ENCODE results near the gene CDKN3.
"Not testable (repeated sequence)": the region's sequence is repeated elsewhere in the genome, so short reads cannot be mapped to it uniquely, and the experiment has no call there.

Gene CDKN3

DNA sequence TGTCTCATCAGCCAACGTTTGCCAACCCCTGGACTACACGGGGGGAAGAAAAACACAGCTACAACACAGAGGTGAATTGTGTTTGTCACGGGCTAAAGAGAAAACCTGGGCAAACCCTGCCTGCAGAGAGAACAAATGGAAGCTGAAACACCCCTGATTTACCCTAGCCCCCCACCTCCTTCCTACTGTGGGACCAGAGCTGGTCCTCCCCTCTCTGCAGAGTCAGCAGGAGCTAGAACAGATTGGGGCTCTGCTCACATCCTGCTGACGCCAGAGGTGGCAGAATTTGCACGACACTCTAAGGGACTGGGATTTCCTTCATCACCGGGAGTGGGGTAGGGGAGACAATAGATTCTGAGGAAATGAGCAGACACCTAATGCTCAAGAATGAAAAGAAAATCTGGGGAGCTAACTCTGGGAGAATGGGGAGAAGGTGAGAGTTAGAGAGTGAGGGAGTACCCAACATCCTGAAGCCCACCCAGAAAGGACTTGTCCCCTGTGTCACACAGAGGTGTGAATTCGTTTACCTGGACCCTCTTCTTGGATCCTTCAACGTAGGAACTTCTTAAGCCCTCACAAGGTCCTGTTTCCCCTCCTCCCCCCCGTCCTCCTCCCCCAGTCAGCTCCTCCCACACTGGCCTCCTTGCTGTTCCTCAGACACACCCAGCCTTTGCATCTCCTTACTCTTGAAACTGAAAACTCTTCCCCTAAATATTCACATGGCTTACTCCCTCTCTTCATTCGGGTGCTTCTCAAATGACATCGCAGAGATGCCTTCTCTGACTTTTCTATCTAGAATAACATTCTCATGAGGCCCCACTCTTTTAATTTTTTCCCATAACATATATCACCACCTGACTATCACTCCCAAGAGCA, 26.2 kb upstream of the CDKN3 start:
- DNase-seq (ENCODE audit: low read depth): no peak

DNA sequence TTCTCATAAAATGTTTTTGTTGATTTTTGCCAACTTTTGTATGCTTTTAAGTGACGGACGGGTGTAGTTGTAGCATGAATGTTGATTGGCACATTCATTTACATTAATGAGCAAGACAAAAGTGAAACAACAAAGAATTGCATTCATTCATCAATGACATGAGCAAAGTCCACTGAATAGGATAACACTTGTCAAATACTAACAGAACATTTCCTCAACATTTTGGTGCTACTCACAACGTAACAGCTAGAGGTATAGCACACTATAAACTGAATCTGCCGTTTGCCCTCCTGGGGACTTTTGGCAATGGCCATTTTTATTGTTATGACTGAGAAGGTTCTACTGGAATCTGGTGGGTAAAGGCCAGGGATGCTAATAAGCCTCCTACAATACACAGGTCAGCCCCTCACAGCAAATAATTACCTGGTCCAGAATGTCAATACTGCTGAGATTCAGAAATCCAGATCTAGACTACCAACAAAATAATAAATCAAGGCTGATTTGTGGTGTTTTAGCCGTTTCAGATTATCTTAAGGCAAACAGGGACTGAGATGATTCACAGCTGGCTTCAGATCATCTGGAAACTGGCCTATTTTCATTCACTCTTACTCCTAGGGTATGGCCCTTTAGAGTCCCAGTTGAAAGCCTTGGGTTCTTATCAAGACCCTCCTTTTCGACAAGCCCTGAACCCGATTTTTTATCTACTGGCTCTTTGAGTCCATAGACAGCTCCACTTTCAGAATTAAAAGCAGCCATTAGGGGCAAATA, 22.5 kb upstream of the CDKN3 start:
- no peak for DNase-seq (ENCODE audit: low read depth)

GRCh38 chr14:54377501-54377900, 19.3 kb upstream of the CDKN3 start:
- no peak for DNase-seq (ENCODE audit: low read depth)

DNA sequence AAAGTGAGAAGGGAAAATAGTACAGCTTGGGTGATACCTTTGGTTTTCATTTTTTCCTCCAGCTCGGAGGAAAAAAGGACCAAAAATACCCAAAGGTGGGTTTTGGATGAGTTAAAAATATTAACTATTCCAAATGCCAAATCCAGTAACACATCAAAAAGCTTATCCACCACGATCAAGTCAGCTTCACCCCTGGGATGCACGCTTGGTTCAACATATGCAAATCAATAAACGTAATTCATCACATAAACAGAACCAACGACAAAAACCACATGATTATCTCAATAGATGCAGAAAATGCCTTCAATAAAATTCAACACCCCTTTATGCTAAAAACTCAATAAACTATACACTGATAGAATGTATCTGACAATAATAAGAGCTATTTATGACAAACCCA, 17.9 kb upstream of the CDKN3 start:
- not testable (repeated sequence) for DNase-seq (ENCODE audit: low read depth)

DNA sequence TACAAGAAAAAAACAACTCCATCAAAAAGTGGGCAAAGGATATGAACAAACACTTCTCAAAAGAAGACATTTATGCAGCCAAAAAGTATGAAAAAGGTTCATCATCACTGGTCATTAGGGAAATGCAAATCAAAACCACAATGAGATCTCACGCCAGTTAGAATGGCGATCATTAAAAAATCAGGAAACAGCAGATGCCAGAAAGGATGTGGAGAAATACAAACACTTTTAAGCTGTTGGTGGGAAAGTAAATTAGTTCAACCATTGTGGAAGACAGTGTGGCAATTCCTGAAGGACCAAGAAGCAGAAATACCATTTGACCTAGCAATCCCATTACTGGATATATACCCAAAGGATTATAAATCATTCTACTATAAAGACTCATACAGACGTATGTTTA, 16.2 kb upstream of the CDKN3 start:
- not testable (repeated sequence) for DNase-seq (ENCODE audit: low read depth)

- no peak for DNase-seq (ENCODE audit: low read depth)
Measured at GRCh38 chr14:54381821-54382220, 15.0 kb upstream of the CDKN3 start.

DNA sequence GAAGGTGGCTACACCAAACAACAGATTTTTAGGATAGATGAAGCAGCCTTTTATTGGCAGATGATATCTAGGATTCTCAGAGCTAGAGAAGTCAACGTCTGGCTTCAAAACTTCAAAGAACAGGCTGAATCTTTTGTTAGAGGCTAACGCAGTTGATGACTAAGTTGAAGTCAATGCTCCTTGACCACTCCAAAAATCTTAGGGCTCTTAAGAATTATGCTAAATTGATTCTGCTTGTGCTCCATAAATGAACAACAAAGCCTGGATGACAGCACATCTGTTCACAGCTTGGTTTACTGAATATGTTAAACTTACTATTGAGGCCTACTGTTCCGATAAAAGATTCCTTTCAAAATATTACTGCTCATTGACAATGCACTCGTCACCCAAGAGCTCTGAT, 13.0 kb upstream of the CDKN3 start:
- no peak for DNase-seq (ENCODE audit: low read depth)

DNA sequence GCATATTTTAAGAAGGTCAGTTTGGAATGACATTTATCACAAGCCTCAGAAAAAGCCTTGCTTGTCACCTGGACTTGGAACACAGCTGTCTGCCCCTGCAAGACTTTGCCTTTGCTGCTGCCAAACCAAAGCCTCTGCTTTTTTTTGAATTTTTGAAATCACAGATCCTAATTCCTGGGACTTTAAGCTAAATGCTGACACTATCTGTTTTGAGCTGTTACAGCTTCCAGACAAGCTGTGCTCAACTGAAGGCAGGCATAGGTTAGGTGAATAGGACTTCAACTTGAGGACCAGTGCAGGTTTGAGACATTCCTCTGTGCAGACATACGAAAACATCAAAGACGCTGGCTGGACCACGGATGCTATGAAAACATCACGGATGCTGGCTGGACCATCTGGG, 11.3 kb upstream of the CDKN3 start:
- DNase-seq (ENCODE audit: low read depth): no peak

DNA sequence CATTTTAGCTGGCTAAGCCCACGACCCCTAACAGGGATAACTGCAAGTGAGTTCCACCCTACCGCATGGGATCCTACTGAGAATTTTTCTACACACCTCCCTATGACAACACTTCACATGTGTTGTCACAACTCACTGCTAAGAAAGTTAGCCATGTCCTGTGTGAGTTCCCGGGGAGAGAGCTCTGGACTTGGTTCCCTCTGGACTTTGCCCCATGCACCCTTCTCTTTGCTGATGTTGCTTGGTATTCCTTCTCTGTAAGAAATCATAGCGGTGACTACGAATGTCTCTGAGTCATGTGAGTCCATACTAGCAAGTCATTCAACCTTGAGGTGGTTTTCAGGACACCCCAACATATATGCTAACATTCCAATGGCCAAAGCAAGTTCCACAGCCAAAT, 9.5 kb upstream of the CDKN3 start:
- DNase-seq (ENCODE audit: low read depth): no peak

- no peak for DNase-seq (ENCODE audit: low read depth)
Measured at GRCh38 chr14:54392131-54392859, 4.5 kb upstream of the CDKN3 start.

DNA sequence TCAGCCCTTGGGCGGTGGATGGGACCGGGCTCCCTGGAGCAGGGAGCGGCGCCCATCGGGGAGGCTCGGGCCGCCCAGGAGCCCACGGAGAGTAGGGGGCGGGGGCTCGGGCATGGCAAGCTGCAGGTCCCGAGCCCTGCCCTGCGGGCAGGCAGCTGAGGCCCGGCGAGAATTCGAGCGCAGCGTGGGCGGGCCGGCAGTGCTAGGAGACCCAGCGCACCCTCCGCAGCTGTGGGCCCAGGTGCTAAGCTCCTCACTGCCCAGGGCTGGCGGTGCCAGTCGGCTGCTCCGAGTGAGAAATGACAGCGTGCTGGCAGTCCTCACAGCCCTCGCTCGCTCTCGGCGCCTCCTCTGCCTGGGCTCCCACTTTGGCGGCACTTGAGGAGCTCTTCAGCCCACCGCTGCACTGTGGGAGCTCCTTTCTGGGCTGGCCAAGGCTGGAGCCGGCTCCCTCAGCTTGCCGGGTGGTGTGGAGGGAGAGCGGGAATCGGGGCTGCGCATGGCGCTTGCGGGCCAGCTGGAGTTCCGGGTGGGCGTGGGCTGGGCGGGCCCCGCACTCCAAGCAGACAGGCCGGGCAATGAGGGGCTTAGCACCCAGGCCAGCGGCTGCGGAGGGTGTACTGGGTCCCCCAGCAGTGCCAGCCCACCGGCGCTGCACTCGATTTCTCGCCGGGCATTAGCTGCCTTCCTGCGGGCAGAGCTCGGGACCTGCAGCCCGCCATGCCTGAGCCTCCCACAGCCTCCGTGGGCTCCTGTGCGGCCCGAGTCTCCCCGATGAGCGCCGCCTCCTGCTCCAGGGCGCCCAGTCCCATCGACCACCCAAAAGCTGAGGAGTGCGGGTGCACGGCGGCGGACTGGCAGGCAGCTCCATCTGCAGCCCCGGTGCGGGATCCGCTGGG, 3.6 kb upstream of the CDKN3 start:
- not testable (repeated sequence) for DNase-seq (ENCODE audit: low read depth)

- DNase-seq (ENCODE audit: low read depth): no peak
Measured at GRCh38 chr14:54394596-54394995, 2.2 kb upstream of the CDKN3 start.

GRCh38 chr14:54395284-54395683, 1.5 kb upstream of the CDKN3 start:
- DNase-seq (ENCODE audit: low read depth): no peak

GRCh38 chr14:54395716-54396115, 1.1 kb upstream of the CDKN3 start:
- no peak for DNase-seq (ENCODE audit: low read depth)

DNA sequence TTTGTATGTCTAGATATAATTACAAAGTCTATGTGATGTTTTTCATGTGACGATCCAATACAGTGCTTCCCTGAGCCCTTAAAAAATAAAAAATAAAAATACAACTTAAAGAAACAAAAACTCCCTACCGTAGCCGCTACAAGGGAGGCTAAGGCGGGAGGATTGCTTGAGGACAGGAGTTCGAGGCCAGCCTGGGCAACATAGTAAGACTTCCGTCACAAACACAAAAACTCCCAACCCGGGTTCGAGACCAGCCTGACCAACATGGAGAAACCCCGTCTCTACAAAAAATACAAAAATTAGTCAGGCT, 669 bp upstream of the CDKN3 start:
- no peak for DNase-seq (ENCODE audit: low read depth)

DNA sequence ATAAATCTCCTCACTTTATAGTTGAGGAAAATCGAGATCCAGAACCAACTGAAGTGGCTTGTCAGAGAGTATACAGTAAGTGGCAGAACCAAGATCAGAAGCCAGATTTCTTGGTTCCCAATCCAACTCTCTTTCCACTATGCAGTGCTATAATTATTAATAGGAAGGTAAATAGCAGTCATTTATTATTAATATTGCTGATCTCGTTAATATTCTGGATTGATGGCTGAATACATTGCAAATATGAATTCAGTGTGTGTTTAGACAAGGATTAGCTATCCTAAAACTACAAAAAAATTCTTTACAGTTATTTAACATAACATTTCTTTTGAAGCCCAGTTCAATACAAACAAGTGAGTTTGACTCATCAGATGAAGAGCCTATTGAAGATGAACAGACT, 2.8 kb downstream of the CDKN3 start:
- no peak for DNase-seq (ENCODE audit: low read depth)

- DNase-seq (ENCODE audit: low read depth): not testable (repeated sequence)
Measured at GRCh38 chr14:54403401-54404005, 6.7 kb downstream of the CDKN3 start.

- DNase-seq (ENCODE audit: low read depth): no peak
Measured at GRCh38 chr14:54410215-54410614, 13.4 kb downstream of the CDKN3 start.

GRCh38 chr14:54411371-54411770, 14.6 kb downstream of the CDKN3 start:
- no peak for DNase-seq (ENCODE audit: low read depth)

GRCh38 chr14:54420478-54421142, 23.8 kb downstream of the CDKN3 start:
- no peak for DNase-seq (ENCODE audit: low read depth)

GRCh38 chr14:54423991-54424390, 27.2 kb downstream of the CDKN3 start:
- no peak for DNase-seq (ENCODE audit: low read depth)
